Progenitor cell of endocrine pancreas (in vitro differentiated cells): ENCODE data around the gene WIZ. TPM values are rescaled to one million over a fixed set of nuclear protein-coding genes. Genes with fewer than 3 reads are reported as not detected.

ENCODE experiments used
- DNase-seq: peaks from one replicate; pipeline ENCODE4 v3.0.0; 2021; ENCODE audit warnings: low spot score; ENCODE audit not compliant: unreplicated experiment
- H3K27ac Mint-ChIP-seq: 2 replicates; pipeline ENCODE4 v1.8.0; 2021; ENCODE audit warnings: mild to moderate bottlenecking, moderate library complexity, mixed read lengths
- H3K27me3 Mint-ChIP-seq: 2 replicates; pipeline ENCODE4 v1.8.0; 2021; ENCODE audit warnings: mixed read lengths
- H3K36me3 Mint-ChIP-seq: 2 replicates; pipeline ENCODE4 v1.8.0; 2022; ENCODE audit warnings: mixed read lengths; ENCODE audit not compliant: insufficient read depth
- H3K4me1 Mint-ChIP-seq: 2 replicates; pipeline ENCODE4 v1.8.0; 2021; ENCODE audit warnings: low read depth, mixed read lengths
- H3K4me3 Mint-ChIP-seq: 2 replicates; pipeline ENCODE4 v1.8.0; 2021; ENCODE audit warnings: low read depth, mild to moderate bottlenecking, moderate library complexity, mixed read lengths
- H3K9me3 Mint-ChIP-seq: 2 replicates; pipeline ENCODE4 v1.8.0; 2021; ENCODE audit warnings: low read depth, mixed read lengths
- CTCF ChIP-seq: fragments of 200-600 bp; sonication (generic); IDR thresholded peaks from one replicate; pipeline ENCODE4 v1.5.0; 2021; ENCODE audit warnings: antibody characterized with exemption, mild to moderate bottlenecking; ENCODE audit not compliant: unreplicated experiment
- total RNA-seq: library from RNA; stranded (reverse); gene quantifications from 2 replicates; pipeline ENCODE4 v1.2.1, GENCODE V29; 2021

The WIZ gene
- total RNA-seq, 1 donor from 2014 or later = 61.6 TPM

GRCh38 chr19:15374796-15375440 lies 74.8 kb downstream of the WIZ start:
- H3K27ac Mint-ChIP-seq = peak overlapping the region; percentile 24
- peaks cover 1% of the 10 kb centered on the region for H3K36me3 Mint-ChIP-seq
- no peak for TF ChIP-seq CTCF
- no peak overlapping the region for H3K4me3 Mint-ChIP-seq
- H3K27me3 Mint-ChIP-seq = no peaks in the 10 kb centered on the region
- no peak for DNase-seq
- H3K9me3 Mint-ChIP-seq = no peaks in the 10 kb centered on the region
- peaks cover 16% of the 10 kb centered on the region for H3K4me1 Mint-ChIP-seq

- H3K9me3 Mint-ChIP-seq = no peaks in the 10 kb centered on the region
- no peak for TF ChIP-seq CTCF
- no peaks in the 10 kb centered on the region for H3K27me3 Mint-ChIP-seq
- DNase-seq = no peak
- H3K4me1 Mint-ChIP-seq = peaks cover 16% of the 10 kb centered on the region
- peaks cover 1% of the 10 kb centered on the region for H3K36me3 Mint-ChIP-seq
- peak overlapping the region; percentile 62 for H3K27ac Mint-ChIP-seq
- no peak overlapping the region for H3K4me3 Mint-ChIP-seq
Measured at GRCh38 chr19:15374105-15374651, 75.6 kb downstream of the WIZ start.

GRCh38 chr19:15373644-15374043 lies 76.1 kb downstream of the WIZ start:
- no peak for DNase-seq
- Mint-ChIP-seq H3K4me1 (peaks cover 16% of the 10 kb centered on the region), H3K27ac (no peak overlapping the region), H3K9me3 (no peaks in the 10 kb centered on the region), H3K27me3 (no peaks in the 10 kb centered on the region), H3K36me3 (peaks cover 2% of the 10 kb centered on the region), H3K4me3 (no peak overlapping the region)
- TF ChIP-seq CTCF = no peak

DNA sequence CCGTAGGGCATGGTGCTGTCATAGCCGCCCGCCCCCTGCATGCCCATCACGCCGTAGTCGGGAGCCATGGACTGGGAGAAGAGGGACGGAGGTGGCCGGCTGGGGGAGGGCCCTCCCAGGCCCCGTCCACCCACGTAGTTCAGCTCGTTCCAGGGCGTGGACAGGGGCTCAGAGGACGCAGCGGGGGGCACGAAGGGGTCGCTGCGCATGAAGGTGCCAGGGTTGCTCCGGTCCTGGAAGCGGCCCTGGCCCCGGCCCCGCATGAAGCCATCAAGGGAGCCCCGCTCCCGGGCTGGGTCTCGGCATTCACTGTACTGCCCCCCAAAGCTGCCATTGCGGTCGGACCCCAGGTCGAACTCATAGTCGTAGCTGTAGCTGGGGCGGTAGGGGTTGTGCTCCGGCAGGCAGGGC lies 76.9 kb downstream of the WIZ start:
- Mint-ChIP-seq H3K4me3 (no peak overlapping the region), H3K36me3 (peaks cover 5% of the 10 kb centered on the region), H3K9me3 (no peaks in the 10 kb centered on the region), H3K4me1 (peaks cover 10% of the 10 kb centered on the region), H3K27me3 (no peaks in the 10 kb centered on the region), H3K27ac (no peak overlapping the region)
- DNase-seq = no peak
- no peak for TF ChIP-seq CTCF

- no peak for DNase-seq
- H3K27me3 Mint-ChIP-seq = no peaks in the 10 kb centered on the region
- peaks cover 7% of the 10 kb centered on the region for H3K4me1 Mint-ChIP-seq
- TF ChIP-seq CTCF = no peak
- peaks cover 5% of the 10 kb centered on the region for H3K36me3 Mint-ChIP-seq
- no peak overlapping the region for H3K27ac Mint-ChIP-seq
- H3K9me3 Mint-ChIP-seq = no peaks in the 10 kb centered on the region
- H3K4me3 Mint-ChIP-seq = no peak overlapping the region
Measured at GRCh38 chr19:15372470-15372869, 77.3 kb downstream of the WIZ start.
